Fibroblast of lung (primary cell): Measurements from ENCODE around the gene SCLT1. TPM values are rescaled to one million over a fixed set of nuclear protein-coding genes. Genes with fewer than 3 reads are reported as not detected.

ENCODE experiments used
- DNase-seq, 2 donors: peaks; one replicate each; pipeline versions ENCODE4 v3.0.0 to v3.0.0-alpha.2; 2010; ENCODE audit warnings: low read depth in 2 of 2
- H2AFZ ChIP-seq: 2 replicates; pipeline ENCODE4 v1.5.1; 2012; ENCODE audit warnings: low read length, control low read depth, inconsistent platforms
- H3K27ac ChIP-seq: 2 replicates; pipeline ENCODE4 v1.5.1; 2011; ENCODE audit warnings: low read length, control low read depth; ENCODE audit not compliant: insufficient read depth
- H3K27me3 ChIP-seq: 2 replicates; pipeline ENCODE4 v1.5.1; 2011; ENCODE audit warnings: mild to moderate bottlenecking, low read length; ENCODE audit not compliant: control insufficient read depth, insufficient read depth
- H3K36me3 ChIP-seq: 2 replicates; pipeline ENCODE4 v1.5.1; 2011; ENCODE audit warnings: low read length; ENCODE audit not compliant: control insufficient read depth, insufficient read depth
- H3K4me1 ChIP-seq: 2 replicates; pipeline ENCODE4 v1.5.1; 2011; ENCODE audit warnings: low read length; ENCODE audit not compliant: control insufficient read depth, insufficient read depth; ENCODE audit errors: extremely low read depth
- H3K4me2 ChIP-seq: 2 replicates; pipeline ENCODE4 v1.5.1; 2011; ENCODE audit warnings: low read length, control low read depth; ENCODE audit not compliant: insufficient read depth; ENCODE audit errors: extremely low read depth
- H3K4me3 ChIP-seq, 4 experiments: fragments of 200-600 bp in 1 of 4; sonication (generic) in 1 of 4; replicated peaks in 1 of 4; 2 replicates each; pipeline ENCODE4 v1.5.1; 2011 to 2016; ENCODE audit warnings: low read length in 4 of 4, low read depth in 3 of 4, mild to moderate bottlenecking in 3 of 4, control low read depth in 2 of 4, inconsistent platforms in 1 of 4, mixed read lengths in 1 of 4; ENCODE audit not compliant: insufficient read depth in 1 of 4; ENCODE audit errors: control extremely low read depth in 1 of 4
- H3K79me2 ChIP-seq: 2 replicates; pipeline ENCODE4 v1.5.1; 2012; ENCODE audit warnings: mild to moderate bottlenecking, low read length, inconsistent platforms; ENCODE audit not compliant: control insufficient read depth, insufficient read depth
- H3K9ac ChIP-seq: 2 replicates; pipeline ENCODE4 v1.5.1; 2011; ENCODE audit warnings: mild to moderate bottlenecking, low read length, control low read depth; ENCODE audit not compliant: insufficient read depth
- H3K9me3 ChIP-seq: 2 replicates; pipeline ENCODE4 v1.5.1; 2012; ENCODE audit warnings: low read depth, low read length; ENCODE audit not compliant: control insufficient read depth, insufficient read depth
- H4K20me1 ChIP-seq: 2 replicates; pipeline ENCODE4 v1.5.1; 2011; ENCODE audit warnings: low read length; ENCODE audit not compliant: control insufficient read depth, insufficient read depth; ENCODE audit errors: extremely low read depth
- CTCF ChIP-seq, 2 donors: IDR thresholded peaks in 1 of 2; conservative IDR thresholded peaks in 1 of 2; 1 replicate in 1 of 2; 2 replicates in 1 of 2; pipeline ENCODE4 v1.5.1; 2011 to 2012; ENCODE audit warnings: low read length in 2 of 2, control low read depth in 1 of 2, inconsistent platforms in 1 of 2, low read depth in 1 of 2, mild to moderate bottlenecking in 1 of 2
- EZH2 ChIP-seq: IDR thresholded peaks from 2 replicates; pipeline ENCODE4 v1.5.1; 2012; ENCODE audit warnings: low read length, control low read depth, mild to moderate bottlenecking; ENCODE audit errors: missing control alignments
- polyA plus RNA-seq, 2 donors: library from polyadenylated mRNA; depleted of rRNA in 1 of 2; stranded (reverse) in 1 of 2; unstranded in 1 of 2; fragments of >200 nt; gene quantifications; 2 replicates each; pipeline ENCODE4 v1.2.1, GENCODE V29; 2011 to 2012; ENCODE audit warnings: missing spikeins in 1 of 2
- total RNA-seq: library from RNA; depleted of rRNA; stranded (reverse); fragments of >200 nt; gene quantifications from 2 replicates; pipeline ENCODE4 v1.2.1, GENCODE V29; 2014

The SCLT1 gene
- total and polyA plus RNA-seq, 2 donors (not counting 1 experiment from before 2014, with no cell fraction given): 8.8 to 16.2 TPM

- Histone ChIP-seq H3K27ac (no peak overlapping the region), H3K4me2 (no peak overlapping the region), H3K79me2 (peaks cover 87% of the 10 kb centered on the region), H3K9me3 (no peaks in the 10 kb centered on the region), H3K36me3 (peaks cover 8% of the 10 kb centered on the region), H4K20me1 (no peaks in the 10 kb centered on the region), H3K4me1 (peaks cover 7% of the 10 kb centered on the region), H3K9ac (no peak overlapping the region), H2AFZ (no peak overlapping the region), H3K4me3 (no peak overlapping the region), H3K27me3 (no peaks in the 10 kb centered on the region)
- TF ChIP-seq EZH2: no peak
- TF ChIP-seq CTCF (conservative IDR thresholded peaks at IDR 0.05 in 1 of 2, IDR thresholded peaks at IDR 0.05 in 1 of 2; ENCODE audit: low read depth in 1 of 2, low read length in 2 of 2): no peak
- DNase-seq: peak; percentile 53 to 92
Observed at GRCh38 chr4:128835498-128836222, 257.7 kb downstream of the SCLT1 start.

Other genes with a start within 250 kb of the SCLT1 start
- gene C4orf33, start 2.6 kb upstream of the SCLT1 start, total RNA-seq: 9.0 and 16.7 TPM in 2 replicates
- gene C4orf33, start 2.6 kb upstream of the SCLT1 start, polyA plus RNA-seq: 9.3 and 14.0 TPM in 2 replicates